A549 (cell line): ENCODE measurements around the gene ZNF521. TPM values are rescaled to one million over a fixed set of nuclear protein-coding genes. Genes with fewer than 3 reads are reported as not detected.

Experiments
- ATAC-seq, 2 experiments: fragments of 200-7000 bp in 1 of 2; fragments of >200 bp in 1 of 2; cut with Nextera tagmentation in 1 of 2; cut with Tn5 transposase in 1 of 2; 3 replicates each; pipeline versions ENCODE4 v1.8.0 to v1.9.1; 2018 to 2020; ENCODE audit warnings: mild to moderate bottlenecking in 1 of 2, moderate library complexity in 1 of 2
- CTCF ChIA-PET: fragments of 300-600 bp; sonication (Branson Sonifier 250); formaldehyde crosslinking; extraction: SDS; loops from one replicate; lab custom pipeline; 2021; ENCODE audit warnings: antibody characterized with exemption, inconsistent platforms; lab: Yijun Ruan, JAX
- POLR2A ChIA-PET: fragments of 350-600 bp; formaldehyde crosslinking; extraction: SDS; loops from one replicate; lab custom pipeline; 2021; ENCODE audit warnings: antibody characterized with exemption, inconsistent platforms; lab: Yijun Ruan, JAX
- DNase-seq, 2 experiments: peaks; one replicate each; pipeline versions ENCODE4 v3.0.0 to v3.0.0-alpha.2; 2011 to 2016; ENCODE audit warnings: low read depth in 1 of 2, low spot score in 1 of 2
- FAIRE-seq: peaks from 2 replicates; lab custom pipeline; 2011; peaks lifted over from hg19 to GRCh38; lab: Jason Lieb, UNC
- H3K27ac ChIP-seq, 2 experiments: fragments of >200 bp; sonication (Bioruptor Twin); formaldehyde crosslinking; 3 replicates each; pipeline ENCODE4 v1.5.1; 2016 to 2017
- H3K4me1 ChIP-seq: fragments of >200 bp; sonication (Bioruptor Twin); formaldehyde crosslinking; 3 replicates; pipeline ENCODE4 v1.6.1; 2016
- H3K4me2 ChIP-seq: fragments of >200 bp; sonication (Bioruptor Twin); formaldehyde crosslinking; 3 replicates; pipeline ENCODE4 v1.6.1; 2016
- H3K4me3 ChIP-seq: fragments of >200 bp; sonication (Bioruptor Twin); formaldehyde crosslinking; 3 replicates; pipeline ENCODE4 v1.5.1; 2016
- H3K9me3 ChIP-seq: fragments of >200 bp; sonication (Bioruptor Twin); formaldehyde crosslinking; 3 replicates; pipeline ENCODE4 v1.6.1; 2016
- BHLHE40 ChIP-seq: IDR thresholded peaks from 2 replicates; pipeline ENCODE4 v1.6.1; 2012; ENCODE audit warnings: low read depth, low read length, inconsistent platforms
- CBX2 ChIP-seq: fragments of 200-600 bp; sonication (generic); IDR thresholded peaks from 2 replicates; pipeline ENCODE4 v1.6.1; 2016; ENCODE audit warnings: low read depth, mild to moderate bottlenecking, borderline replicate concordance
- CHD2 ChIP-seq: fragments of 150-350 bp; IDR thresholded peaks from 2 replicates; pipeline ENCODE4 v1.6.1; 2014; ENCODE audit warnings: low read length; ENCODE audit not compliant: partially characterized antibody
- EHF ChIP-seq: fragments of 250-450 bp; sonication (Bioruptor Pico); IDR thresholded peaks from 2 replicates; pipeline ENCODE4 v1.5.0; 2020; ENCODE audit warnings: mild to moderate bottlenecking
- EP300 ChIP-seq, 2 experiments: fragments of >200 bp; sonication (Bioruptor Twin); formaldehyde crosslinking; IDR thresholded peaks; 2 replicates in 1 of 2; 3 replicates in 1 of 2; pipeline ENCODE4 v1.6.1; 2016 to 2017
- FOSB ChIP-seq: fragments of 250-450 bp; sonication (Bioruptor Pico); IDR thresholded peaks from 2 replicates; pipeline ENCODE4 v1.5.0; 2020; ENCODE audit warnings: mild to moderate bottlenecking, moderate library complexity
- FOSL2 ChIP-seq, 2 experiments: fragments of 450-650 bp in 1 of 2; fragments of >200 bp in 1 of 2; sonication (Bioruptor Twin) in 1 of 2; formaldehyde crosslinking; IDR thresholded peaks; 2 replicates each; pipeline versions ENCODE4 v1.5.0 to v1.6.1; 2016 to 2020; ENCODE audit warnings: mild to moderate bottlenecking in 1 of 2, moderate library complexity in 1 of 2
- GATA3 ChIP-seq: IDR thresholded peaks from 2 replicates; pipeline ENCODE4 v1.6.1; 2012; ENCODE audit warnings: borderline replicate concordance
- HEYL ChIP-seq: fragments of 250-450 bp; sonication (Bioruptor Pico); IDR thresholded peaks from 2 replicates; pipeline ENCODE4 v1.8.0; 2021; ENCODE audit warnings: mild to moderate bottlenecking, moderate library complexity
- HOXA7 ChIP-seq: fragments of 250-450 bp; sonication (Bioruptor Pico); IDR thresholded peaks from 2 replicates; pipeline ENCODE4 v1.5.0; 2020; ENCODE audit warnings: mild to moderate bottlenecking, moderate library complexity
- JUN ChIP-seq, 2 experiments: fragments of >200 bp; sonication (Bioruptor Twin); formaldehyde crosslinking; IDR thresholded peaks; 2 replicates in 1 of 2; 3 replicates in 1 of 2; pipeline ENCODE4 v1.6.1; 2016 to 2017
- JUNB ChIP-seq: fragments of >200 bp; sonication (Bioruptor Twin); formaldehyde crosslinking; IDR thresholded peaks from 2 replicates; pipeline ENCODE4 v1.6.1; 2016
- MAFK ChIP-seq: fragments of 450-650 bp; IDR thresholded peaks from 2 replicates; pipeline ENCODE4 v1.6.1; 2014; ENCODE audit not compliant: partially characterized antibody
- NFE2L2 ChIP-seq: fragments of 150-350 bp; conservative IDR thresholded peaks from 2 replicates; pipeline ENCODE4 v1.6.1; 2014; ENCODE audit warnings: low read length
- NR3C1 ChIP-seq: fragments of >200 bp; sonication (Bioruptor Twin); formaldehyde crosslinking; IDR thresholded peaks from 3 replicates; pipeline ENCODE4 v1.6.1; 2017
- RFX5 ChIP-seq: fragments of 450-650 bp; IDR thresholded peaks from 2 replicates; pipeline ENCODE4 v1.7.1; 2014; ENCODE audit warnings: antibody characterized with exemption, mild to moderate bottlenecking, moderate library complexity
- RNF2 ChIP-seq: fragments of 200-600 bp; sonication (generic); IDR thresholded peaks from 2 replicates; pipeline ENCODE4 v1.6.1; 2016; ENCODE audit warnings: low read depth, mild to moderate bottlenecking, antibody characterized with exemption, moderate library complexity, borderline replicate concordance
- SMC3 ChIP-seq: fragments of >200 bp; sonication (Bioruptor Twin); formaldehyde crosslinking; IDR thresholded peaks from 3 replicates; pipeline ENCODE4 v1.6.1; 2018; ENCODE audit warnings: inconsistent platforms
- TFCP2L1 ChIP-seq: fragments of 250-450 bp; sonication (Bioruptor Pico); IDR thresholded peaks from 2 replicates; pipeline ENCODE4 v1.5.0; 2021; ENCODE audit warnings: mild to moderate bottlenecking
- TP53 ChIP-seq: fragments of 250-450 bp; sonication (Bioruptor Pico); IDR thresholded peaks from 2 replicates; pipeline ENCODE4 v1.5.0; 2021; ENCODE audit warnings: mild to moderate bottlenecking, moderate library complexity
- ZFP36 ChIP-seq: fragments of 450-650 bp; IDR thresholded peaks from 2 replicates; pipeline ENCODE4 v1.6.1; 2014; ENCODE audit warnings: borderline replicate concordance; ENCODE audit not compliant: partially characterized antibody
- ZNF302 ChIP-seq: fragments of 250-450 bp; sonication (Bioruptor Pico); IDR thresholded peaks from 2 replicates; pipeline ENCODE4 v1.9.0; 2021; ENCODE audit warnings: inconsistent platforms, mild to moderate bottlenecking, moderate library complexity
- WGBS: methylation state at CpG from one replicate; pipeline ENCODE4 v1.1.6; 2017; ENCODE audit errors: missing lambda C conversion rate; 5-methylcytosine and 5-hydroxymethylcytosine counted together
- polyA plus RNA-seq, 4 experiments: library from polyadenylated mRNA; depleted of rRNA in 3 of 4; stranded (reverse); fragments of >200 nt; fragmentation: RNase III in 1 of 4; extraction: RNeasy Plus Mini Kit Qiagen cat#74134 plus additional on column Dnase treatment in 1 of 4; gene quantifications; 2 replicates in 3 of 4; 3 replicates in 1 of 4; pipeline ENCODE4 v1.2.3, GENCODE V29; 2011 to 2017
- TF ChIP-seq, protein P1 (sequence below): fragments of 200-600 bp; sonication (generic); IDR thresholded peaks from 2 replicates; pipeline ENCODE4 v1.6.1; 2016; ENCODE audit warnings: antibody characterized with exemption, mild to moderate bottlenecking, moderate library complexity
- TF ChIP-seq, protein P2 (sequence below): fragments of 150-350 bp; IDR thresholded peaks from 2 replicates; pipeline ENCODE4 v1.6.1; 2014; ENCODE audit warnings: low read depth, mild to moderate bottlenecking, low read length
- TF ChIP-seq, protein P3 (sequence below): fragments of 450-650 bp; IDR thresholded peaks from 2 replicates; pipeline ENCODE4 v1.6.1; 2014; ENCODE audit warnings: antibody characterized with exemption
- TF ChIP-seq, protein P4 (sequence below): fragments of >200 bp; sonication (Bioruptor Twin); formaldehyde crosslinking; IDR thresholded peaks from 3 replicates; pipeline ENCODE4 v1.6.1; 2016
- TF ChIP-seq, protein P5 (sequence below): IDR thresholded peaks from 2 replicates; pipeline ENCODE4 v1.6.1; 2012; ENCODE audit warnings: low read depth, borderline replicate concordance
- TF ChIP-seq, protein P6 (sequence below): fragments of >200 bp; sonication (Bioruptor Twin); formaldehyde crosslinking; IDR thresholded peaks from 2 replicates; pipeline ENCODE4 v1.6.1; 2016

The ZNF521 gene
- polyA plus RNA-seq, 2 of the 4 experiments (the other 2 are of a cell fraction): not detected

DNA sequence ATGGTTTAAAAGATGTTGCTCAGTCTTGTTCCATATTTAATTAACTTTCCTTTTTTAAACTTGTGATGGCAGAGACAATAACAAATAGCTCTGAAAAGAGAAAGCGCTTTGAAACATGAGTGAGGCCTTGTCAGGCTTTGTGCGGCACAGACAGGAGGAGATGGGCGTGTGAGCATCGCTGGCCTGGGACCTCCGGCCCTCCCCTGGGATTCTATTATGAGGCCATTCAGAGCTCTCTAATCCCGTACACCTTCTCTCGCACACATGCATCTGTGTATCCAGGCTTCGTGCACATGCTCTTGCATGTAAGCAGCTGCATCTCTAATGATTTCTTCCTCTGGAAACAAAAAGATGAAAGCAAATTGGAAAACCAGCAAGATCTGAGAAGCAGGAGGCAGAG lies 313.7 kb downstream of the ZNF521 start:
- no peak for ATAC-seq

DNA sequence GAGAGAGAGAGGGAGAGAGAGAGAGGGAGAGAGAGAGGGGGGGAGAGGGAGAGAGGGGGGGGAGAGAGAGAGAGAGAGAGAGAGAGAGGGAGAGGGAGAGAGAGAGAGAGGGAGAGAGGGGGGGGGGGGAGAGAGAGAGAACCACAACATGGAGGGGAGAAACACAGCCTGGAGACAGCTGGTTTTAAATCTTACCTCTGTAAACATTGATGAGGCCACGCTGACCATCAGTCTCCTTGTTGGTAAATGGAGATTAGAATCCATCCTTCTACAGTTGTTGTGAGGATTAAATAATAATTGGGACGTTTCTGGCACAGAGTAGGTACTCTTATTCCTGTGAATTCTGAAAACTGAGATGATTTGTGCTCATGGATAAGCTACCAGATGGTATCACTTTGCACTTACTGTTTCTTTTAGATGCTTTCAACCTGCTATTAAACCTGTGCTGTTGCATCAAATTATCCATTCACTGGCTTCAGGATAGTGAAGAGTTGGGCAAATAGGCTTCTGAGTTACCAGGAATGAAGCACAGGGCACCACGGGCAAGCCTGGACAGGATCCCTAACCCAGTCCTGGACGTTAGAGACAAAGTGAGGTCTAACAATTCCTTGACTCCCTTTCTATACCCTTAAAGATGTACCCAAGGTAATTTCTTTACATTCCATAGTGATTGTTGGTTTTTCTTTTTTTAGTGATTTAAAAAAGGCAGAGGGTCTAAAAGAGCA lies 318.1 kb downstream of the ZNF521 start:
- no peaks in the 10 kb centered on the region for H3K4me1 ChIP-seq
- ATAC-seq (no peak), FAIRE-seq (no peak), DNase-seq (no peak)
- ChIA-PET CTCF (no interaction called here), POLR2A (no interaction called here)
- WGBS: 15% methylated on average over 4 of the region's 4 CpGs
- H3K9me3 ChIP-seq: no peaks in the 10 kb centered on the region
- H3K4me3 ChIP-seq: no peak overlapping the region
- no peak for TF ChIP-seq JUNB
- no peak for TF ChIP-seq EHF
- TF ChIP-seq, protein P1, sequence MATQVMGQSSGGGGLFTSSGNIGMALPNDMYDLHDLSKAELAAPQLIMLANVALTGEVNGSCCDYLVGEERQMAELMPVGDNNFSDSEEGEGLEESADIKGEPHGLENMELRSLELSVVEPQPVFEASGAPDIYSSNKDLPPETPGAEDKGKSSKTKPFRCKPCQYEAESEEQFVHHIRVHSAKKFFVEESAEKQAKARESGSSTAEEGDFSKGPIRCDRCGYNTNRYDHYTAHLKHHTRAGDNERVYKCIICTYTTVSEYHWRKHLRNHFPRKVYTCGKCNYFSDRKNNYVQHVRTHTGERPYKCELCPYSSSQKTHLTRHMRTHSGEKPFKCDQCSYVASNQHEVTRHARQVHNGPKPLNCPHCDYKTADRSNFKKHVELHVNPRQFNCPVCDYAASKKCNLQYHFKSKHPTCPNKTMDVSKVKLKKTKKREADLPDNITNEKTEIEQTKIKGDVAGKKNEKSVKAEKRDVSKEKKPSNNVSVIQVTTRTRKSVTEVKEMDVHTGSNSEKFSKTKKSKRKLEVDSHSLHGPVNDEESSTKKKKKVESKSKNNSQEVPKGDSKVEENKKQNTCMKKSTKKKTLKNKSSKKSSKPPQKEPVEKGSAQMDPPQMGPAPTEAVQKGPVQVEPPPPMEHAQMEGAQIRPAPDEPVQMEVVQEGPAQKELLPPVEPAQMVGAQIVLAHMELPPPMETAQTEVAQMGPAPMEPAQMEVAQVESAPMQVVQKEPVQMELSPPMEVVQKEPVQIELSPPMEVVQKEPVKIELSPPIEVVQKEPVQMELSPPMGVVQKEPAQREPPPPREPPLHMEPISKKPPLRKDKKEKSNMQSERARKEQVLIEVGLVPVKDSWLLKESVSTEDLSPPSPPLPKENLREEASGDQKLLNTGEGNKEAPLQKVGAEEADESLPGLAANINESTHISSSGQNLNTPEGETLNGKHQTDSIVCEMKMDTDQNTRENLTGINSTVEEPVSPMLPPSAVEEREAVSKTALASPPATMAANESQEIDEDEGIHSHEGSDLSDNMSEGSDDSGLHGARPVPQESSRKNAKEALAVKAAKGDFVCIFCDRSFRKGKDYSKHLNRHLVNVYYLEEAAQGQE: no peak
- no peak for TF ChIP-seq JUN (IDR thresholded peaks at IDR 0.05)
- TF ChIP-seq HEYL (CRISPR knock-in tag): no peak
- no peak for TF ChIP-seq MAFK
- TF ChIP-seq FOSL2 (IDR thresholded peaks at IDR 0.05): no peak
- no peak for TF ChIP-seq FOSL2 (CRISPR knock-in tag; IDR thresholded peaks at IDR 0.05)
- TF ChIP-seq TP53 (CRISPR knock-in tag): no peak
- no peak for TF ChIP-seq NR3C1
- TF ChIP-seq, protein P2, sequence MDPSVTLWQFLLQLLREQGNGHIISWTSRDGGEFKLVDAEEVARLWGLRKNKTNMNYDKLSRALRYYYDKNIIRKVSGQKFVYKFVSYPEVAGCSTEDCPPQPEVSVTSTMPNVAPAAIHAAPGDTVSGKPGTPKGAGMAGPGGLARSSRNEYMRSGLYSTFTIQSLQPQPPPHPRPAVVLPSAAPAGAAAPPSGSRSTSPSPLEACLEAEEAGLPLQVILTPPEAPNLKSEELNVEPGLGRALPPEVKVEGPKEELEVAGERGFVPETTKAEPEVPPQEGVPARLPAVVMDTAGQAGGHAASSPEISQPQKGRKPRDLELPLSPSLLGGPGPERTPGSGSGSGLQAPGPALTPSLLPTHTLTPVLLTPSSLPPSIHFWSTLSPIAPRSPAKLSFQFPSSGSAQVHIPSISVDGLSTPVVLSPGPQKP: no peak
- no peak for TF ChIP-seq ZNF302 (CRISPR knock-in tag)
- TF ChIP-seq BHLHE40: no peak
- no peak for TF ChIP-seq SMC3
- TF ChIP-seq FOSB: no peak
- no peak for TF ChIP-seq TFCP2L1 (CRISPR knock-in tag)
- TF ChIP-seq, protein P3, sequence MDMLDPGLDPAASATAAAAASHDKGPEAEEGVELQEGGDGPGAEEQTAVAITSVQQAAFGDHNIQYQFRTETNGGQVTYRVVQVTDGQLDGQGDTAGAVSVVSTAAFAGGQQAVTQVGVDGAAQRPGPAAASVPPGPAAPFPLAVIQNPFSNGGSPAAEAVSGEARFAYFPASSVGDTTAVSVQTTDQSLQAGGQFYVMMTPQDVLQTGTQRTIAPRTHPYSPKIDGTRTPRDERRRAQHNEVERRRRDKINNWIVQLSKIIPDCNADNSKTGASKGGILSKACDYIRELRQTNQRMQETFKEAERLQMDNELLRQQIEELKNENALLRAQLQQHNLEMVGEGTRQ: no peak
- no peak for TF ChIP-seq HOXA7
- H3K27ac ChIP-seq: no peak overlapping the region
- no peak overlapping the region for H3K4me2 ChIP-seq

More for the DNA sequence above, 313.7 kb downstream of the ZNF521 start:
- 50% methylated on average over 8 of the region's 8 CpGs for WGBS
- FAIRE-seq (no peak), DNase-seq (no peak)
- Histone ChIP-seq H3K9me3 (no peaks in the 10 kb centered on the region), H3K4me2 (no peak overlapping the region), H3K4me1 (no peaks in the 10 kb centered on the region), H3K4me3 (no peak overlapping the region), H3K27ac (no peak overlapping the region)
- ChIA-PET CTCF (no interaction called here), POLR2A (no interaction called here)
- TF ChIP-seq ZNF302 (CRISPR knock-in tag): no peak
- no peak for TF ChIP-seq CHD2
- no peak for TF ChIP-seq CBX2
- TF ChIP-seq, protein P4, sequence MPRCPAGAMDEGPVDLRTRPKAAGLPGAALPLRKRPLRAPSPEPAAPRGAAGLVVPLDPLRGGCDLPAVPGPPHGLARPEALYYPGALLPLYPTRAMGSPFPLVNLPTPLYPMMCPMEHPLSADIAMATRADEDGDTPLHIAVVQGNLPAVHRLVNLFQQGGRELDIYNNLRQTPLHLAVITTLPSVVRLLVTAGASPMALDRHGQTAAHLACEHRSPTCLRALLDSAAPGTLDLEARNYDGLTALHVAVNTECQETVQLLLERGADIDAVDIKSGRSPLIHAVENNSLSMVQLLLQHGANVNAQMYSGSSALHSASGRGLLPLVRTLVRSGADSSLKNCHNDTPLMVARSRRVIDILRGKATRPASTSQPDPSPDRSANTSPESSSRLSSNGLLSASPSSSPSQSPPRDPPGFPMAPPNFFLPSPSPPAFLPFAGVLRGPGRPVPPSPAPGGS: no peak
- no peak for TF ChIP-seq GATA3
- TF ChIP-seq, protein P5, sequence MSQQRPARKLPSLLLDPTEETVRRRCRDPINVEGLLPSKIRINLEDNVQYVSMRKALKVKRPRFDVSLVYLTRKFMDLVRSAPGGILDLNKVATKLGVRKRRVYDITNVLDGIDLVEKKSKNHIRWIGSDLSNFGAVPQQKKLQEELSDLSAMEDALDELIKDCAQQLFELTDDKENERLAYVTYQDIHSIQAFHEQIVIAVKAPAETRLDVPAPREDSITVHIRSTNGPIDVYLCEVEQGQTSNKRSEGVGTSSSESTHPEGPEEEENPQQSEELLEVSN: no peak
- no peak for TF ChIP-seq TP53 (CRISPR knock-in tag)
- TF ChIP-seq EP300 (IDR thresholded peaks at IDR 0.05): no peak
- TF ChIP-seq RNF2: no peak
- no peak for TF ChIP-seq NFE2L2
- TF ChIP-seq, protein P3: no peak
- no peak for TF ChIP-seq ZFP36
- TF ChIP-seq, protein P6, sequence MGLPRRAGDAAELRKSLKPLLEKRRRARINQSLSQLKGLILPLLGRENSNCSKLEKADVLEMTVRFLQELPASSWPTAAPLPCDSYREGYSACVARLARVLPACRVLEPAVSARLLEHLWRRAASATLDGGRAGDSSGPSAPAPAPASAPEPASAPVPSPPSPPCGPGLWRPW: no peak
- TF ChIP-seq RFX5: no peak
